OCI-LY7 (cell line): ENCODE data around the gene NFIX. TPM values are rescaled to one million over a fixed set of nuclear protein-coding genes. Genes with fewer than 3 reads are reported as not detected.

ENCODE experiments used
- BruUV-seq: library from RNA; stranded (reverse); fragments of 400-500 nt; replicated peaks from 2 replicates; lab custom pipeline; 2021; lab: Mats Ljungman, UMichigan
- CTCF ChIA-PET: fragments of 300-600 bp; sonication (Branson Sonifier 250); formaldehyde crosslinking; loops from one replicate; lab custom pipeline; 2022; ENCODE audit warnings: antibody characterized with exemption; ENCODE audit not compliant: unreplicated experiment; lab: Charles Lee
- POLR2A ChIA-PET: fragments of 300-600 bp; sonication (Branson Sonifier 250); formaldehyde crosslinking; loops from one replicate; lab custom pipeline; 2022; ENCODE audit warnings: antibody characterized with exemption; lab: Charles Lee
- DNase-seq: peaks from one replicate; pipeline ENCODE4 v3.0.0-alpha.2; 2015; ENCODE audit warnings: low spot score
- H2AFZ ChIP-seq: fragments of 200-600 bp; sonication (generic), shearing (Covaris generic); 2 replicates; pipeline ENCODE4 v1.6.1; 2014; ENCODE audit warnings: mild to moderate bottlenecking, antibody characterized with exemption, low read length, moderate library complexity
- H3K27ac ChIP-seq: fragments of 200-600 bp; sonication (generic); 2 replicates; pipeline ENCODE4 v1.5.1; 2014; ENCODE audit warnings: mixed run types, low read depth, mild to moderate bottlenecking, moderate library complexity, low read length, inconsistent platforms; ENCODE audit not compliant: poor library complexity, severe bottlenecking
- H3K36me3 ChIP-seq: fragments of 200-600 bp; sonication (generic); 2 replicates; pipeline ENCODE4 v1.6.1; 2014; ENCODE audit warnings: mild to moderate bottlenecking, antibody characterized with exemption, low read length, moderate library complexity, mixed read lengths; ENCODE audit not compliant: insufficient read depth
- H3K4me1 ChIP-seq: fragments of 200-600 bp; sonication (generic); 2 replicates; pipeline ENCODE4 v1.5.1; 2014; ENCODE audit warnings: mild to moderate bottlenecking, low read length; ENCODE audit not compliant: insufficient read depth, poor library complexity, severe bottlenecking
- H3K4me2 ChIP-seq: fragments of 200-600 bp; sonication (generic); 2 replicates; pipeline ENCODE4 v1.6.1; 2014; ENCODE audit warnings: mild to moderate bottlenecking, low read length
- H3K4me3 ChIP-seq: fragments of 200-600 bp; sonication (generic); 2 replicates; pipeline ENCODE4 v1.5.1; 2014; ENCODE audit warnings: mild to moderate bottlenecking, low read depth, low read length; ENCODE audit not compliant: poor library complexity, severe bottlenecking
- H3K79me2 ChIP-seq: fragments of 200-600 bp; sonication (generic); 2 replicates; pipeline ENCODE4 v1.6.1; 2016; ENCODE audit warnings: low read depth, mild to moderate bottlenecking, low read length, moderate library complexity, mixed read lengths; ENCODE audit not compliant: insufficient read depth
- H3K9me2 ChIP-seq: fragments of 200-600 bp; sonication (generic); 2 replicates; pipeline ENCODE4 v1.6.1; 2016; ENCODE audit warnings: mild to moderate bottlenecking, low read length, mixed read lengths; ENCODE audit not compliant: insufficient read depth
- H3K9me3 ChIP-seq: fragments of 200-600 bp; sonication (generic); 2 replicates; pipeline ENCODE4 v1.6.1; 2014; ENCODE audit warnings: mild to moderate bottlenecking, mixed run types, low read length, mixed read lengths
- H4K20me1 ChIP-seq: fragments of 200-600 bp; sonication (generic); 2 replicates; pipeline ENCODE4 v1.6.1; 2014; ENCODE audit warnings: mild to moderate bottlenecking, antibody characterized with exemption, low read length, moderate library complexity, mixed read lengths; ENCODE audit not compliant: insufficient read depth
- EZH2phosphoT487 ChIP-seq: fragments of 200-600 bp; sonication (generic); IDR thresholded peaks from 2 replicates; pipeline ENCODE4 v1.6.1; 2018; ENCODE audit warnings: low read depth, borderline replicate concordance, mild to moderate bottlenecking, mixed run types, antibody characterized with exemption, low read length, moderate library complexity, mixed read lengths
- intact Hi-C: fragments of 100-400 bp; cut with micrococcal nuclease; formaldehyde crosslinking; loops from one replicate; pipeline ENCODE4 v1.10.0; 2022; ENCODE audit not compliant: unreplicated experiment
- total RNA-seq, 2 experiments: library from RNA; depleted of rRNA in 1 of 2; stranded (reverse); fragments of >200 nt in 1 of 2; shearing (Covaris generic) in 1 of 2; gene quantifications; 2 replicates each; pipeline ENCODE4 v1.2.3, GENCODE V29; 2014 to 2022
- TF ChIP-seq, protein P1 (sequence below): fragments of 200-600 bp; sonication (generic); conservative IDR thresholded peaks from 2 replicates; pipeline ENCODE4 v1.5.1; 2014; ENCODE audit warnings: mild to moderate bottlenecking, antibody characterized with exemption, low read length, moderate library complexity, mixed read lengths

Gene NFIX
- total RNA-seq, 2 experiments from 2014 or later, result 0.16 to 0.72 TPM

DNA sequence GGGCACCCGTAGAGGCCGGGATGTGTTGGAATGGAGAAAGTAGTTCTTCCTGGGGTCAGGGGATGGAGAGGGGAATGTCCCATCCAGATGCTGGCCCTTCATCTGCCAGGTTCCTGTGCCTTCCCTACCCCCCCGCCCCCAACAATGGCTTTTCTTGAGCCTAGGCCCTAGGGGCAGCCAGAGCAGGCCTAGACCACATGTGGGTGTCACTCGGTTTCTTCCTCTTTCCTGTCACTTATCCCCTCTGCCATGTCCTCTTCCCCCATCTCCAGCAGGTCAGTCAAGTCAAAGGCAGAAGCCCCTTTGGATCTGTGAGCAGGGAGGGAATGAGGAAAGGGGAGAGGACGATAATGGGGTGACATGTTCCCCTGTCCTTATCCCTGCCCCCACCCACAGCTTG, 71.0 kb downstream of the NFIX start:
- no peak for DNase-seq
- Histone ChIP-seq H2AFZ (no peak overlapping the region), H3K79me2 (no peaks in the 10 kb centered on the region), H3K27ac (no peak overlapping the region), H4K20me1 (no peaks in the 10 kb centered on the region), H3K4me1 (peaks cover 22% of the 10 kb centered on the region), H3K9me3 (no peaks in the 10 kb centered on the region), H3K4me3 (no peak overlapping the region), H3K36me3 (no peaks in the 10 kb centered on the region), H3K9me2 (no peaks in the 10 kb centered on the region), H3K4me2 (no peak overlapping the region)
- no TSS peak for BruUV-seq
- intact Hi-C loops, result no loop called here
- TF ChIP-seq, protein P1, sequence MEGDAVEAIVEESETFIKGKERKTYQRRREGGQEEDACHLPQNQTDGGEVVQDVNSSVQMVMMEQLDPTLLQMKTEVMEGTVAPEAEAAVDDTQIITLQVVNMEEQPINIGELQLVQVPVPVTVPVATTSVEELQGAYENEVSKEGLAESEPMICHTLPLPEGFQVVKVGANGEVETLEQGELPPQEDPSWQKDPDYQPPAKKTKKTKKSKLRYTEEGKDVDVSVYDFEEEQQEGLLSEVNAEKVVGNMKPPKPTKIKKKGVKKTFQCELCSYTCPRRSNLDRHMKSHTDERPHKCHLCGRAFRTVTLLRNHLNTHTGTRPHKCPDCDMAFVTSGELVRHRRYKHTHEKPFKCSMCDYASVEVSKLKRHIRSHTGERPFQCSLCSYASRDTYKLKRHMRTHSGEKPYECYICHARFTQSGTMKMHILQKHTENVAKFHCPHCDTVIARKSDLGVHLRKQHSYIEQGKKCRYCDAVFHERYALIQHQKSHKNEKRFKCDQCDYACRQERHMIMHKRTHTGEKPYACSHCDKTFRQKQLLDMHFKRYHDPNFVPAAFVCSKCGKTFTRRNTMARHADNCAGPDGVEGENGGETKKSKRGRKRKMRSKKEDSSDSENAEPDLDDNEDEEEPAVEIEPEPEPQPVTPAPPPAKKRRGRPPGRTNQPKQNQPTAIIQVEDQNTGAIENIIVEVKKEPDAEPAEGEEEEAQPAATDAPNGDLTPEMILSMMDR, result no peak
- TF ChIP-seq EZH2phosphoT487, result no peak
- ChIA-PET CTCF (no interaction called here), POLR2A (no interaction called here)

DNA sequence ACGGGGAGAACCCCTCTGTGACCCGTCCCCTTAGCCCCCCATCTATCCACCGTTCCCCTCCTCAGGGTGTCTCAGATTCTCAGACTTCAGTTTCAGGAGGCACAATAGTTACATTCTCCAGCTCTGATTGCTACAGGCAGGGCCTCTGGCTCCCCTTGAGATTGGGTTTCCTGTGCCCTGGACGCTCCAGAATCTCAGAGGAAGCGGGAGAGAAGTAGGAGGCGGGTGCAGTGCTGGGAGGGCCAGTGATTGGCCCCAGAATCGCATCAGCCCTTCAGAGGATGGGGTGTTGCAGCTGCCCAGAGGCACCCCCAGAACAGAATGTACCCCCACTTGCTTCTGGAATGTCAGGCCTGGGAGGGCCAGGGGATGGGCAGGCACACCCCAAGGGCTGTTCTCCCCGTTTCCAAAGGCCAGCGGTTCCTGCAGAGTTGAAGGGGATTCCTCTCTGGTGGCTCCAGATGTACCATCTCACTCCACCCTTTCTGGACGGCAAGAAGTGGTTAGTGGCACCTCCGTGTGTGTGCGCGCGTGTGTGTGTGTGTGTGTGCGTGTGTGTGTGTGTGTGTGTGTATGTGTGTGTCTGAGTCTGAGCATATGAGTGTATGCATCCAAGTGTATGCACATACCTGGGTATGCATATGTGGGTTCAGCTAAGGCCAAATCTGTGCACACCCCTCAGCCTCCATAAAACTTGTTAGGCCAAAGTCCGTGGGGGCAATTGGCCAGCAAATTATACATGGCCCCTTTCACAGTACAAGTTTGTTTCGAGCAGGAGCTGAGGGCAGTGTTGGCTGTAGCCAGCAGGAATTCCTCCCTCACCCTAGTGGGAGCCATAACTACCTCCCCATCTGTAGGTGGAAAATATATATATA, 71.9 kb downstream of the NFIX start:
- no peaks in the 10 kb centered on the region for H3K79me2 ChIP-seq
- H3K4me1 ChIP-seq, result peaks cover 15% of the 10 kb centered on the region
- H2AFZ ChIP-seq, result no peak overlapping the region
- no peaks in the 10 kb centered on the region for H3K9me2 ChIP-seq
- H3K36me3 ChIP-seq, result no peaks in the 10 kb centered on the region
- no peak for DNase-seq
- intact Hi-C loops, result no loop called here
- H3K4me2 ChIP-seq, result no peak overlapping the region
- H3K27ac ChIP-seq, result no peak overlapping the region
- TF ChIP-seq, protein P1, result no peak
- no peak for TF ChIP-seq EZH2phosphoT487
- ChIA-PET POLR2A (no interaction called here), CTCF (no interaction called here)
- no peaks in the 10 kb centered on the region for H3K9me3 ChIP-seq
- H4K20me1 ChIP-seq, result no peaks in the 10 kb centered on the region
- no peak overlapping the region for H3K4me3 ChIP-seq
- no TSS peak for BruUV-seq
